Stimulated activated CD8-positive, alpha-beta memory T cell treated with anti-CD3 and anti-CD28 coated beads, Interleukin-7, amount 100 ng/mL, for 1 hour (primary cell): ENCODE data around the gene MPC2.
"Not testable (repeated sequence)": the region's sequence is repeated elsewhere in the genome, so short reads cannot be mapped to it uniquely, and the experiment has no call there.

Experiments used
- DNase-seq, 2 donors: peaks; one replicate each; pipeline ENCODE4 v3.0.0-alpha.2; 2020; ENCODE audit warnings: low read depth in 2 of 2

Gene MPC2

DNA sequence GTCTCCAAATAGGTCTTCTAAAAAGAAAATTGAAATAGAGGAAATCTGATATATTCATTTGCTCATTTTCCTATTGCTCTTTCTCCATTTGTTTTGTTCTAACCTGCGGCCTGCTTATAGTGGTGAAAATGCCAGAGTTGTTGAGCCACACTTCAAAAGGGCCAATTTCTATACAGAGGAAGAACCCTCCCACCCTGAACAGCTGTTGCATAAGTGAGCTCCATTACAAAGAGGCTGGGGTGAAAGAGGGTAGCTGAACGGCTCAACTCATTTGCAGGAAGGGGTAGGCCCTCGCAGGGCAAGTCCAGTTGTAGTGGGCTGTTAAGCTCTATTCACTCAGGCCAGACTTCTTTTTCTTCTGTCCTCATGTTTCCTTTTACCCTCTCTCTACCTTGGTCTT lies 31.7 kb downstream of the MPC2 start:
- DNase-seq = no peak

DNA sequence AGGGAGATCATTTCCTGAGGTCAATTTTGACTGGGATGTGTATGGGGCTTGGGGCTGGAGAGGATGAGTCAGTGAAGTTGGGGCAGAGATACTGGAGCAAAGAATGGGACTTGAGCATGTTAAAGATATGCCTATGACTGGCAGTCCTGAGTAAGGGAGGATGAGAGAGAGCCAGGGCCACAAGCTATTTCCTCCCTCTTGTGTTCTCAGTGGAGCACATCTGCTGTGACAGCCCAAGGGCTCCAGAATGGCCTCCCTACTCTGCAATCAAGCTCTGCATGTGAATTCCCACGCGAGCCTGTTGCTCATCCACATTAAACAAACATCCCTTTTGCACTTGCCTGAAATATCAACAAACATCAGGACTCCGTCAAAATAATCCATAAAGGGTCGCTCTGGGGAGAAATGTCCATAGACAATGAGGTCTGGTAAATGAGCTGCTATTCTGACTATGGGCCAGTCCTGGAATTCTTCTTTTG lies 32.2 kb downstream of the MPC2 start:
- DNase-seq = no peak

DNA sequence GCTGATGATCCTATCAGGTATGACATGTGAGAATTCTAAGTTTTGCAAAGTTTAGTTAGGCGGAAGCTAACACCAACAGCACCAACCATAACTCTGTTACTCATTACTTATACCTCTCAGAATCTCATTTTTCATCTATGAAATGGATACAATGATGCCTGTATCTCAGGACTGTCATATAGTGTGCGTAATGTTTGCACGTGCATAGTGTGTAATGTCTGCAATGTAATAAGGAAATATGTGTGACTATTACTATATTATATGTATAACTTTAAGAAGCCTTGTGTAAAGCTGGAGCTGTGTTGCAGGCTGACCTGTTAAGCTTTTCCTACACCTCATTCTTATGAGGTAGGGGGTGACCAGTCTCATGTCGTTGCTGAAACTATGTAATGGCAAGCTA lies 36.0 kb downstream of the MPC2 start:
- DNase-seq = no peak

DNA sequence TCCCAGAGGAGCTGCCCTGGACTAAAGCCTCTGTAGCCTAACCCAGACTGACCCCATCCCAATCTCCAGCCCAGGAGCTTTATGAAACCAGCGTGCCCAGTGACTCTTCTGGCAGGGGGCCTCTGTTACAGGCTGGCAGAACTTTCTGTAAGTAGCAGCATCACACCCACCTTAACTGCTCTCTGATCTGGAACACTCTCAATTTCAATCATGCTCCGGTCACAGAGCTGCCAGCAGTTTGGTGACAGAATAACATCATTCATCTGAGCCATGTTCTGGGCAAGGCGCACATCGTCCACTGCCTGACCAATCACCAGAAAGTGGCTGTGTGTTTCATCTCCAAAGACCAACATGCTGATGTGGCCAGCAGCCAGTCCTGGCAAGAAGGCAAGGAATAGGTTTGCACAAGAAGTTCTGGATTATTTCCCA lies 37.6 kb downstream of the MPC2 start:
- DNase-seq = no peak

DNA sequence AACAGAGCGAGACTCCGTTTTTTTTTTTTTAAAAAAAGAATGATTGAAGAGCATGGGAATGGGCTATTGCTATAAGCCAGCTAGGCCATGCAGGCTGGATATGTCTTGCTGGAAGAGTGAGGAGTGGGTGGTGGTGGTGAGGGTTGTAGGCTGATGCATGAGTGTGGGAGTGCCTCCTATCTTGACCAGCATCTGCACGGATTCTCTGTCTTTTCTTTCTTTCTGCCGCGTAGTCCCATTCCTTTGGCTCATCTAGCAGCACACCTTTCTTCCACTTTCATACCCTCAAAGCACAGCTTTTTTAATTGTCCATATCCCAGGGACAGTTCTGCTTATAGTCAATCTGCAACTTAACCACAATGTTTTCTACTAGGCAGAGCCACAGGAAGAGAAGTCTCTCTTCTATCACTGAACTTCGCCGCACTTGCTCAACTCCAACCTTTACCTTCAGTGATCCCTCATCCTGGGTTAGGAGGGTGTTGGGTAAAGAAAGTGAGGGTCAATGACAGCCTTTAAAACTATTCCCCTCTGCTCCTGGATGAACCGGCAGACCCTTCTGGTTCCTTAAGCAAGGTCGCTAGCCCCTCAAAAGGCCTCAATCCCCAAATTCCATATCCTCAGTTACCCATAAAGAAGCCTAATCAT lies 38.2 kb downstream of the MPC2 start:
- DNase-seq = no peak

DNA sequence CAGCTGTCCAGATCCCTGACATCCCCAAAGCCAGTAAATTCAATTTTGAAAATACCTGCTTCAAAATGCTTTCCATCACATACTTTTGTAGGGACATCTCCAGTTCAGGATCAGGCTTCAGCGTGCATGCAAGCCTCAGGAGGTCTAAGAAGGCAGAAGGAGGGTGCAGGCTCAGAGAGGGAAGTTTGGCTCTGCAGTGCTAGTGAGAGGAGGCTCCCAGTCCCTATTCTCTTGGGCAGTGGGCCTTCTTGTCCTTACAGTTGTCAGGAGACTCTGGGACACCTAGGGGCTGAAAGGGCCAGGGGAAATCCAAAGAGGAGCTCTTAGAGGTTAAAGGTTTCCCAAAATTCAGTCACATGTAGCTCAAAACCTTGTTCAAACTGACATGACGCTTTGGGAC lies 43.1 kb downstream of the MPC2 start:
- no peak for DNase-seq

DNA sequence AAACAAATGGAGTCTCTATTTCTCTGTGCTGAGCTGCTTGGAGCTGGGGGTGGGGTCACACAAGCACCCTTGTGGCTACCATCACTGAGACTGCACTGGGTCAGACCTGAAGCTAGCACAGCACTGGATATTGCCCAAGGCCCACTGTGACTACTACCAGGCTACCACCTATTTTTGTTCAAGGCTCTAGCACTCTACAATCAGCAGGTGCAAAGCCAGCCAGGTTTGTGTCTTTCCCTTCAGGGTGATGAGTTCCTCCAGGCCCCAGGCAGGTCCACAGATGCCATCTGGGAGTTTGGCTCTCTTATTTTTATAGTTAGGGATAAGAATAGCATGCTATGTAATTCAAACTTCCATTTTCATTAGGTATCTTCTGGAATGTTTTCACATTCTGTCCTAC lies 46.5 kb downstream of the MPC2 start:
- no peak for DNase-seq

DNA sequence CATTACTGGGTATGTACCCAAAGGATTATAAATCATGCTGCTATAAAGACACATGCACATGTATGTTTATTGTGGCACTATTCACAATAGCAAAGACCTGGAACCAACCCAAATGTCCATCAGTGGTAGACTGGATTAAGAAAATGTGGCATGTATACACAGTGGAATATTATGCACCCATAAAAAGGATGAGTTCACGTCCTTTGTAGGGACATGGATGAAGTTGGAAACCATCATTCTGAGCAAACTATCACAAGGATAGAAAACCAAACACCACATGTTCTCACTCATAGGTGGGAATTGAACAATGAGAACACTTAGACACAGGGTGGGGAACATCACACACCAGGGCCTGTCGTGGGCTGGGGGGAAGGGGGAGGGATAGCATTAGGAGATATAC lies 49.7 kb downstream of the MPC2 start:
- not testable (repeated sequence) for DNase-seq

DNA sequence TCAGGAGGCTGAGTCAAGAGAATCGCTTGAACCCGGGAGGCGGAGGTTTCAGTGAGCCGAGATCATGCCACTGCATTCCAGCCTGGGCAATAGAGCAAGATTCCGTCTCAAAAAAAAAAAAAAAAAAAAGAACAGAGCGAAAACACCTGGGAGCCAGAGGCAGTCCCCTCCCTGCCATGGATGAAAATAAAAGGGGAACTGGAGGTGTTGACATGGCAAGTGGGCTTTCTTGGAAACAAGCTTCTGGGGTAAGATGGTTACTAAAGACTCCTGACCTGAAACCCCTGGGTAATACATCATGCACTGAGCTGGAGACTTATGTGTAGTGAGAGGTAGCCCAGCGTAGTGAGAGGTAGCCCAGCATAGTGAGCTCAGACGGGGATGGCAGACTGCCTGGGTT lies 54.5 kb downstream of the MPC2 start:
- no peak for DNase-seq

DNA sequence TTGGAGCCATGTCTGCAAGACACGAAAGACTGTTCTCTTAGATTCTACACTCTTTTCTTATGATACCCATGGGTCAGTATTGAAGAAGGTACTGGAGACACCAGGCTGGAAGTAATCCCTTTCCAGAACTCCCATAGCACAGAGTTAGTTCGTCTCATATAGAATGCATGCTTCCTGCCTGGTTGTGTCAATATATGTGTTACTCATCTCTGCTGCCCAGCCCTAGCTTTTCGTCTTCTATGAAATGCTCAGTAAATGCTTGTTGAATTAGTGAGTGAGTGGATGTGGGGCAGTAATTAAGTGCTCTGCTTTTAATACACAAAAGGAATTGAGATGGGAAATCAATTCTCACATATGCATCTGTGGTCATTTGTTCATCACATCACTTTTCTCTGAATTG lies 55.1 kb downstream of the MPC2 start:
- no peak for DNase-seq

DNA sequence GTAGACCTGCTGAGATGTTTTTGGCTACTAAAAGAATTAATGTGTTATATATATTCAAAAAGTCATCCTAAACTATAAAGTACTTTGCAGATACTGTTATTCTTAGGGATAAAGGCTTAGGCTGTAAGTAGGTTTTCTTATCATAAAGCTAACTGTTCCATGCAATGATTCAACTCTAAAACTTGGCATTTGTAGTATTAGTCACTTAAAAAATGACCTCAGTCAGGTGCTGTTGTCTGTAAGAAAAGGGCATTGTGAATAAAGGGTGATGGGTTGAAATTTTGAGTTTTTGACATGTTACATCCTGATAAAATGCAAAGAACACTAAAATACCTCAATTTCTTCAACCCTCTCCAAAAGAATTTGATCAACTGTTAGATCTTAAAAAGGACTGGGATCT lies 55.8 kb downstream of the MPC2 start:
- DNase-seq = no peak

DNA sequence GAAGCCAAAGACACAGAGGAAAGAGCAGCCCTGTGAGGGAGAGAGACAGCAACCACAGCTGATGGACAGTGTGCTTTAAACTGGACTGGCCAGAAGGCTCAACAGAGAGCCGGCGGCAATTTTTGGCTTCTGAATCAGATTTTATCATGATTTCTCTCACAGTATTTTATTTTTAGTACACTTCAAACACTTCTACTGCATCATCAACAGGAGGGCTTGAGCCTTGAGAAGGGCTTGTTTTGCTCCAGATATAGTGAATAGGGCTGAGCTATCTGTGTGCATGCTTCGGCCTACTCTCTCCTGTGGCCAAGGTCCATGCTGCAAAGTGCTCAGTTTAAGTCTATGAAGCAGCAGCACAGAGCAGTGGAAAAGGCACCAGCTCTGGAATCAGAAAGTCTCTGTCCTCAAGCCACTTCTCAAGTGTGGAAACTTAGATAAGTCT lies 56.3 kb downstream of the MPC2 start:
- no peak for DNase-seq

DNA sequence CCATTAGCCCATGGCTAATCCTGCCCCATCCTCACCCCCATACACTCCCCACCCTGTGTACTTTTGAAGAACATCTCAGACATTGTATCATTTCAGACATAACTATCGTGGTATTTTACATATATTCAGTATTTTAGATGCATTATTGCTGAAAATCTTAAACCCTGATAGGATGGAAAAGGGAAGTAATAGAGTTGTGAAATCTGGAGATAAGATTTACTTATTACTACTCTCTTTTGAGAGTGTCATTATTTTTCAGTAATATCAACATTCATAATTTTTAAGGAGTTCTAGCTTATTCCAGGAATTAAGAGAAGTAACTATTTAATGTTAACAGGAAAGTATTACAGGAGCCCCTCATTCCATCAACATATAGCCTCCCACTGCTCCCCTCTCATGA lies 57.4 kb downstream of the MPC2 start:
- DNase-seq = no peak

DNA sequence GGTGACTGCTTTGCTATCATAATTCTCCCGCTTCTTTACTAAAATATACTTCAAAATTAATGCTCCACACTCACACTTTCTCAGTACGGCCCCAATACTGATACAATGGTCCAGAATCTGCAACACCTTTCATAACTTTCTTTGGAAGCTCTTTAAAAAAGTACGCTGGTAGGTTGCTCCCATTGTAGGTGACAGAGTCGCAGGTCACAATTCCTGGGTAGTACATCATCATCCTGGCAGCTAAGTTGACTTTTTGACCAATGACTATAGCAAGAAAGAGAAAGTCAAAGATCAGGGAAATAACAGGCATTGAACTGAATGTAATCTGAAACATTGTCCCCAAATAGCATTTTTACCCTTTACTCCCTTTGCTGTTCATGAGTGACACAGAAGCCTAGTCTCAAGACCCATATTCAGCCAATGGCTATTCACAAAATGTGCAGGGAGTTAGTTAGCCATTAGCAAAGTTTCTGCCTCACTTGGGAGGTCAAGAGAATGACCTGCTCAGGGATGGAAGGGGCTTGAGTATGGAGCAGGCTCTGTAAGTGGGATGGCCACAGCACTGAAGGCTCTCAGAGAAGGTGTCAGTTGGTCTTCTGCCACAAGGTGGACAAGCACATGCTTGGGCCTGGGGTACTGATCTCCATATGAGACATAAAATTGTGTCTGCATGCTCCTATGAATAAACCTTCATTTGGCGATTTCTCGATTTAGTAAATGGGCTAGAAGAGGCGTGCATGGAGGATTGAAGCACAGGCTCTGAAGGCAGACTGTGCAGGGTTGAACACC lies 58.3 kb downstream of the MPC2 start:
- no peak for DNase-seq

DNA sequence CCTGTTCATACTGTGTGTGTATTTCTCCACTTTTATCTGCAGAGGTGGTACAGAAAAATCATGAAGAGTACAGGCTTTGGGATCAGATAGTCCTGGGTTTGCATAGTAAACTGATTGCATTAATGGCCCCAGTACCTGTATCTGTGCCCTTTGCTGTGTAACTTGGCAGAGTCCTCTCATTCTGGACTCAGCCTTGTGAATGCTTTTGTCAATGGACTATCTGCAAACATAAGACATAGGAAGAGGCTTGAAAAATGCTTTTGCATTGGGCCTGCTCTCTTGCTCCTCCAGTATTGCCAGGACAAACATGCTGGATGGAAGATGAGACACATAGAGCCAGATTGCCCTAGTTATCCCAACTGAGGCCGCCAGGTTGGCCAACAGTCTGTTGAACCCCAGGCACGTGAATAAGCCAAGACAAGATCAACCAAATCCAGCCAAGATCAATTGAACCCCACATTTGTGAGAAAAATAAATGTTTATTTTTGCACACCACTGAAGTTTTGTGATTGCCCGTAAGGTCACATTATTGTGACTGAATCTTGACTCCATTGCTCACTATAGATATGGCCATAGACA lies 60.2 kb downstream of the MPC2 start:
- no peak for DNase-seq

DNA sequence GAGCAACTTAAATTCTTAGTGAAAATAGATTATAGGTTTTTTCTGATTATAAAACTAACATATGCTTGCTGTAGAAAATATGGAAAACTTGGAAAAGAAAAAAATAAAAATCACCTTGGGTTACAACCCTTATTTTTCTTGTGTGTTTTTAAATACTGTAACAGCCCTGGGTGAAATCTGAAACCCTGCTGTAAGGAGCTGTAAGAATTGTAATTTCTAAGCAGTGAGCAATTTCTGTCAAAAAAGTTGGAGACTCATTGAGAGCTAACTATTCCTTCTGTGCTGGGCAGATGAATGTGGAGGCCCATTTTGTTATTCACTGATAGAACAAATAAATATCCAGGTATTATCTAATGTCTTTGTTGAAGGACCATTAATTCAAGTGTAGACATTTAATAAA lies 65.5 kb downstream of the MPC2 start:
- no peak for DNase-seq

DNA sequence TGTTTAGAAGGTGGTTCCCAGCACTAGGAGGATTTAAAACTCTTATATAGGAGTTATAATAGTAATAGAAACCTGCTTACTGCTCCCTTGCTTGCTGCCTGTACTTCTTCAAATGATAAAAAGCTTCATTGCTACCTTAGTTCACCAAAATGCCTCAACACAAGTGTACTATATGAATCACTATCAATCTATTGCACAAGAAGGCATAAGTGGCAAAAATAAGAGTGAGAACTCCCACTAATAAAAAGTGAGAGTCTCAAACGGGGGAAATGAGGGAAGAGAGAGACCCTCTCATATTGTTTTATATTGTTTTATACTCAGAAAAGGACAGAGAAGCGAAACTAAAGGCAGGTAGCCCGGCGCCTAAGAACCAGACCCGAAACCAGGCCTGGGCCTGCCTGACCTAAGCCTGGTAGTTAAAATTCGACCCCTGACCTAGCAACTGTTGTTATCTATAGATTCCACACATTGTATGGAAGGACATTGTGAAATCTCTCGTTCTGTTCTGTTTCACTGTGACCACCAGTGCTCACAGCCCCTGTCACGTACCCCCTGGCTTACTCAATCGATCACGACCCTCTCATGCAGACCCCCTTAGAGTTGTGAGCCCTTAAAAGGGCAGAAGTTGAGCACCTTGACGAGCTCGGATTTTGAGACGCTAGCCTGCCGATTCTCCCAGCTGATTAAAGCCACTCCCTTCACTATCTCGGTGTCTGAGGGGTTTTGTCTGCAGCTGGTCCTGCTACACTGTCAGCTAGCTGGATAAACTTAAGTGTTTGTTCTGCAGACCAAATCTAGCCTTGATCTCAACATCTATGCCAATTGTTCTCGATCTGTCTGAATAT lies 67.5 kb downstream of the MPC2 start:
- DNase-seq = not testable (repeated sequence)

DNA sequence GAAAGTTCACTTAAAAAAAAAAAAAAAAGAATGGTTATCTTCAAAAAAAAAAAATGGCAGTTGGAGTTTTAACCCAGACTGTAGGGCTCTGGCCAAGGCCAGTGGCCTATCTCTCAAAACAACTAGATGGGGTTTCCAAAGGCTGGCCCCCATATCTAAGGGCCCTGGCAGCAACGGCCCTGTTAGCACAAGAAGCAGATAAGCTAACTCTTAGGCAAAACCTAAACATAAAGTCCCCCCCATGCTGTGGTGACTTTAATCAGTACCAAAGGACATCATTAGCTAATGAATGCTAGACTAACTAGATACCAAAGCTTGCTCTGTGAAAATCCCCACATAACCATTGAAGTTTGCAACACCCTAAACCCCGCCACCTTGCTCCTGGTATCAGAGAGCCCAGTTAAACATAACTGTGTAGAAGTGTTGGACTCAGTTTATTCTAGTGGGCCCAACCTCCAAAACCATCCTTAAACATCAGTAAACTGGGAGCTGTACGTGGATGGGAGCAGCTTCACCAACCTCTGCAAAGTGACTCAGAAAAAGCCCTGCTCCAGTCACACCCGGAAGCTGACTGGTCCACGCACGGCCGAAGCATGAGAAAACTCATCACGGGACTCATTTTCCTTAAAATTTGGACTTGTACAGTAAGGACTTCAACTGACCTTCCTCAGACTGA lies 70.0 kb downstream of the MPC2 start:
- DNase-seq = not testable (repeated sequence)
